Esophagus muscularis mucosa (tissue), 4 donors: ENCODE measurements around the gene SYNRG. TPM values are rescaled to one million over a fixed set of nuclear protein-coding genes. Genes with fewer than 3 reads are reported as not detected.

Source experiments
- DNase-seq: peaks from one replicate; pipeline ENCODE4 v3.0.0-alpha.2; 2017; ENCODE audit errors: extremely low spot score
- H3K27ac ChIP-seq, 4 donors: fragments of 200-600 bp; sonication (generic); replicated peaks in 1 of 4; 1 replicate in 3 of 4; 2 replicates in 1 of 4; pipeline ENCODE4 v1.5.1; 2016 to 2019; ENCODE audit warnings: mild to moderate bottlenecking in 1 of 4
- H3K27me3 ChIP-seq, 4 donors: fragments of 200-600 bp; sonication (generic); one replicate each; pipeline versions ENCODE4 v1.5.1 to v1.6.0; 2016 to 2019
- H3K36me3 ChIP-seq, 4 donors: fragments of 200-600 bp; sonication (generic); one replicate each; pipeline ENCODE4 v1.5.1; 2016 to 2019
- H3K4me1 ChIP-seq, 4 donors: fragments of 200-600 bp; sonication (generic); one replicate each; pipeline ENCODE4 v1.5.1; 2016 to 2019
- H3K4me3 ChIP-seq, 4 donors: fragments of 200-600 bp; sonication (generic); 1 replicate in 2 of 4; 2 replicates in 2 of 4; pipeline ENCODE4 v1.5.1; 2016 to 2019; ENCODE audit warnings: mild to moderate bottlenecking in 4 of 4, moderate library complexity in 1 of 4
- H3K9me3 ChIP-seq, 4 donors: fragments of 200-600 bp; sonication (generic); 1 replicate in 3 of 4; 2 replicates in 1 of 4; pipeline ENCODE4 v1.5.1; 2016 to 2019
- EP300 ChIP-seq: sonication (generic); formaldehyde crosslinking; IDR thresholded peaks from one replicate; pipeline ENCODE4 v1.6.1; 2017; ENCODE audit warnings: antibody characterized with exemption
- POLR2A ChIP-seq: fragments of 450-650 bp; IDR thresholded peaks from one replicate; pipeline ENCODE4 v1.6.1; 2017; ENCODE audit warnings: antibody characterized with exemption, moderate library complexity, mild to moderate bottlenecking, low read depth
- POLR2AphosphoS5 ChIP-seq, 2 donors: sonication (generic); formaldehyde crosslinking; IDR thresholded peaks; one replicate each; pipeline ENCODE4 v1.6.1; 2017; ENCODE audit warnings: antibody characterized with exemption in 2 of 2
- WGBS: methylation state at CpG from one replicate; pipeline ENCODE4 v1.1.5; 2018; 5-methylcytosine and 5-hydroxymethylcytosine counted together
- intact Hi-C: fragments of 100-400 bp; cut with DNase I; formaldehyde crosslinking; loops from one replicate; pipeline ENCODE4 v1.15.1; 2023
- total RNA-seq, 4 donors: library from RNA; depleted of rRNA; stranded (reverse); fragments of >200 nt; gene quantifications; one replicate each; pipeline versions ENCODE4 v1.1.0 to v1.2.1, GENCODE V29; 2016
- TF ChIP-seq, protein P1 (sequence below), 3 experiments: fragments of 200-600 bp in 2 of 3; fragments of 450-650 bp in 1 of 3; sonication (generic) in 2 of 3; IDR thresholded peaks; one replicate each; pipeline ENCODE4 v1.5.1; 2017 to 2019; ENCODE audit warnings: antibody characterized with exemption in 3 of 3, mild to moderate bottlenecking in 2 of 3, moderate library complexity in 1 of 3

Gene SYNRG
- total RNA-seq, 4 donors from 2014 or later = 11.9 to 19.5 (median 17.0) TPM

DNA sequence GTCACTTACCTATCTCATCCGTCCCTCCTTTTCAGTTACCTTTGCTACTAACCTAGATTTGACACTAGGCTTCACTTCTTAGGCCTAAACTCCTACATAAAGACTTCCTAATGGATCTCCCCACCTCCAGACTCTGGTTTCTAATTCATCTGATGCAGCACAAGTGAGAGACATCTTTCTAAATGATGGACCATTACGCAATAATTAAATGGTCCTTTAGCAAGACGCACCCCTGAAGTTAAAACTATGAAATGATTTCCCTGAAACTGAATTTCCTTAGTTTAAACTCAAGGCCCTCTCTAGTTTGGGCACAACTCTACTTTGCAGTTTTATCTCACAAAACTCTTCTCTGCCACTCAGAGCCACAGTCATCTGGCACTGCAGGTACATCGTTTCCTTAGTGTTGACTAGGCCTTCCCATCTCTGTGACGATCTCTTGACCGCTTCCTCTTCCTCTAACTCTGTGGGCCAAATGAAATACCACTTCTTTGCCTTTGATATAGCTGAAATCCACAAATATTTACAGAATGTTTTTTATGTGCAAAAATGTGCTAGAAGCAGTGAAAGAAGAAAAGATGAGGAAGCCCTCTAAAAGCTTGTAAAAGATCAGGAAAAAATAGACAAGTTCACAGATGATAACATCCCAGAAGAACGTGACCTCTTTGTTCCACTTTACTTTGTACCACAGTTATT is 3.3 kb downstream of the SYNRG start:
- no peak overlapping the region for H3K4me3 ChIP-seq

GRCh38 chr17:37605081-37605480 is 4.1 kb downstream of the SYNRG start:
- peaks cover 0 to 18% (median 2%) of the 10 kb centered on the region in 4 donors for H3K36me3 ChIP-seq
- WGBS = 62% methylated on average over 4 of the region's 4 CpGs
- TF ChIP-seq POLR2A = no peak
- no peak for TF ChIP-seq POLR2AphosphoS5 (IDR thresholded peaks at IDR 0.05)
- TF ChIP-seq, protein P1, sequence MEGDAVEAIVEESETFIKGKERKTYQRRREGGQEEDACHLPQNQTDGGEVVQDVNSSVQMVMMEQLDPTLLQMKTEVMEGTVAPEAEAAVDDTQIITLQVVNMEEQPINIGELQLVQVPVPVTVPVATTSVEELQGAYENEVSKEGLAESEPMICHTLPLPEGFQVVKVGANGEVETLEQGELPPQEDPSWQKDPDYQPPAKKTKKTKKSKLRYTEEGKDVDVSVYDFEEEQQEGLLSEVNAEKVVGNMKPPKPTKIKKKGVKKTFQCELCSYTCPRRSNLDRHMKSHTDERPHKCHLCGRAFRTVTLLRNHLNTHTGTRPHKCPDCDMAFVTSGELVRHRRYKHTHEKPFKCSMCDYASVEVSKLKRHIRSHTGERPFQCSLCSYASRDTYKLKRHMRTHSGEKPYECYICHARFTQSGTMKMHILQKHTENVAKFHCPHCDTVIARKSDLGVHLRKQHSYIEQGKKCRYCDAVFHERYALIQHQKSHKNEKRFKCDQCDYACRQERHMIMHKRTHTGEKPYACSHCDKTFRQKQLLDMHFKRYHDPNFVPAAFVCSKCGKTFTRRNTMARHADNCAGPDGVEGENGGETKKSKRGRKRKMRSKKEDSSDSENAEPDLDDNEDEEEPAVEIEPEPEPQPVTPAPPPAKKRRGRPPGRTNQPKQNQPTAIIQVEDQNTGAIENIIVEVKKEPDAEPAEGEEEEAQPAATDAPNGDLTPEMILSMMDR (IDR thresholded peaks at IDR 0.05) = no peak
- no peak for TF ChIP-seq EP300
- no peaks in the 10 kb centered on the region for H3K27me3 ChIP-seq
- intact Hi-C loops = no loop called here
- peaks cover 20 to 52% (median 45%) of the 10 kb centered on the region in 4 donors for H3K4me1 ChIP-seq
- no peak overlapping the region for H3K4me3 ChIP-seq
- no peak overlapping the region for H3K27ac ChIP-seq
- H3K9me3 ChIP-seq = no peaks in the 10 kb centered on the region
- DNase-seq = no peak

More for the DNA sequence above, 3.3 kb downstream of the SYNRG start:
- TF ChIP-seq, protein P1 (IDR thresholded peaks at IDR 0.05) = no peak
- no peak for TF ChIP-seq POLR2A
- TF ChIP-seq EP300 = no peak
- TF ChIP-seq POLR2AphosphoS5 (IDR thresholded peaks at IDR 0.05) = no peak
- intact Hi-C loops = no loop called here
- H3K27me3 ChIP-seq = no peaks in the 10 kb centered on the region
- no peak overlapping the region for H3K27ac ChIP-seq
- no peak for DNase-seq
- 77% methylated on average over 7 of the region's 7 CpGs for WGBS
- H3K36me3 ChIP-seq = peaks cover 0 to 9% (median 0%) of the 10 kb centered on the region in 4 donors
- H3K4me1 ChIP-seq = peaks cover 20 to 52% (median 46%) of the 10 kb centered on the region in 4 donors
- no peaks in the 10 kb centered on the region for H3K9me3 ChIP-seq

- intact Hi-C loops = no loop called here
- TF ChIP-seq, protein P1 (IDR thresholded peaks at IDR 0.05) = no peak
- TF ChIP-seq EP300 = no peak
- TF ChIP-seq POLR2A = no peak
- TF ChIP-seq POLR2AphosphoS5 (IDR thresholded peaks at IDR 0.05) = no peak
- Histone ChIP-seq H3K4me1 (peaks cover 16 to 46% (median 40%) of the 10 kb centered on the region in 4 donors), H3K4me3 (no peak overlapping the region), H3K36me3 (peaks cover 0 to 23% (median 5%) of the 10 kb centered on the region in 4 donors), H3K27ac (no peak overlapping the region), H3K9me3 (no peaks in the 10 kb centered on the region), H3K27me3 (no peaks in the 10 kb centered on the region)
- 71% methylated on average over 6 of the region's 6 CpGs for WGBS
- DNase-seq = no peak
Observed at GRCh38 chr17:37604556-37604955, 4.7 kb downstream of the SYNRG start.

DNA sequence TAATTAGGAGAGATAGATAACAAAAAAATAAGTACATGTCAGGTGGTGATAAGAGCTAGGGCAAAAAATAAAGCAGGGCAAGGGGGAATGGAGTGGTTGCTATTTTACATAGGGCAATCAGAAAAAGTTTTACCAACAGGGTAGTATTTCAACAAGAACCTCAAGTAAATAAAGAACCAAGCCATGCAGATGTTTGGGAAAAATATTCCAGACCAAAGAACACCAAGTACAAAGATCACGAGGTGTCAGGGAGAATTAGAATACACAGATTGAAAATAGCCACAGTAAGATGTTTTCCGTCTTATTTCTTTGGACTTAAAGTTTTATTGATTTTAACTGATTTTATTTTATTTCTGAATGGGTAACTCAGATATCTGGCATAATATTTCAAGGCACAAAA is 11.1 kb downstream of the SYNRG start:
- 91% methylated on average over 2 of the region's 2 CpGs for WGBS
- DNase-seq = no peak
- peaks cover 25 to 76% (median 51%) of the 10 kb centered on the region in 4 donors for H3K36me3 ChIP-seq

More for the DNA sequence above, 11.1 kb downstream of the SYNRG start:
- Histone ChIP-seq H3K27me3 (no peaks in the 10 kb centered on the region), H3K27ac (no peak overlapping the region), H3K9me3 (no peaks in the 10 kb centered on the region), H3K4me3 (no peak overlapping the region), H3K4me1 (peaks cover 0 to 6% (median 0%) of the 10 kb centered on the region in 4 donors)
- intact Hi-C loops = no loop called here
- TF ChIP-seq POLR2AphosphoS5 (IDR thresholded peaks at IDR 0.05) = no peak
- no peak for TF ChIP-seq POLR2A
- no peak for TF ChIP-seq EP300
- TF ChIP-seq, protein P1 (IDR thresholded peaks at IDR 0.05) = no peak
